Measurements from ENCODE around the gene ME2. TPM values are rescaled to one million over a fixed set of nuclear protein-coding genes. Genes with fewer than 3 reads are reported as not detected.

Gene ME2
- total and polyA plus RNA-seq, 7 donors, result 40.2 to 75.1 (median 60.1) TPM

DNA sequence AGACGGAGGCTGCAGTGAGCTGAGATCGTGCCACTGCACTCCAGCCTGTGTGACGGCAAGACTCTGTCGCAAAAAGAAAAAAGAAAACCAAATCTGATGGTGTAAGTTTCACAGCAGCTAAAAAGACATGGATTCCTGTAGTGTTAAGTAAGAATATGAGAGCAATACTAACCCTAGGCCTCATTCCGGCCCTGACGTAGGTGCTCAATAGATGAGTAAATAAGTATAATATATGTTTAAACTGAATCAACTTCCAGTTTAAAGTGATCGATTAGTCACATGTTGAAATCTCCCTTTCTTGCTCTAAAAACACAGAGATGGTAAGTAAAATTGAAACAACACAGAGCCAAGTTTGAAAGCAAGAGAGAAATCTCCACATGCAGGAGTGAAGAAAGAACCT is 8.0 kb downstream of the ME2 start:
- no peaks in the 10 kb centered on the region for H3K27me3 ChIP-seq
- H3K4me3 ChIP-seq, result no peak overlapping the region
- TF ChIP-seq POLR2A (IDR thresholded peaks at IDR 0.05) (no peak), EP300 (IDR thresholded peaks at IDR 0.05) (no peak), POLR2AphosphoS5 (IDR thresholded peaks at IDR 0.05) (no peak)
- TF ChIP-seq, protein P1, sequence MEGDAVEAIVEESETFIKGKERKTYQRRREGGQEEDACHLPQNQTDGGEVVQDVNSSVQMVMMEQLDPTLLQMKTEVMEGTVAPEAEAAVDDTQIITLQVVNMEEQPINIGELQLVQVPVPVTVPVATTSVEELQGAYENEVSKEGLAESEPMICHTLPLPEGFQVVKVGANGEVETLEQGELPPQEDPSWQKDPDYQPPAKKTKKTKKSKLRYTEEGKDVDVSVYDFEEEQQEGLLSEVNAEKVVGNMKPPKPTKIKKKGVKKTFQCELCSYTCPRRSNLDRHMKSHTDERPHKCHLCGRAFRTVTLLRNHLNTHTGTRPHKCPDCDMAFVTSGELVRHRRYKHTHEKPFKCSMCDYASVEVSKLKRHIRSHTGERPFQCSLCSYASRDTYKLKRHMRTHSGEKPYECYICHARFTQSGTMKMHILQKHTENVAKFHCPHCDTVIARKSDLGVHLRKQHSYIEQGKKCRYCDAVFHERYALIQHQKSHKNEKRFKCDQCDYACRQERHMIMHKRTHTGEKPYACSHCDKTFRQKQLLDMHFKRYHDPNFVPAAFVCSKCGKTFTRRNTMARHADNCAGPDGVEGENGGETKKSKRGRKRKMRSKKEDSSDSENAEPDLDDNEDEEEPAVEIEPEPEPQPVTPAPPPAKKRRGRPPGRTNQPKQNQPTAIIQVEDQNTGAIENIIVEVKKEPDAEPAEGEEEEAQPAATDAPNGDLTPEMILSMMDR (IDR thresholded peaks at IDR 0.05), result no peak
- WGBS, 2 donors, result 95 to 96% methylated on average over 7 of the region's 7 CpGs
- no peak overlapping the region for H3K27ac ChIP-seq
- intact Hi-C loops (cut with DNase I), result no loop called here
- H3K9me3 ChIP-seq, result no peaks in the 10 kb centered on the region
- H3K36me3 ChIP-seq, result peaks cover 0 to 6% (median 0%) of the 10 kb centered on the region in 4 donors
- no peak for DNase-seq
- H3K4me1 ChIP-seq, result no peaks in the 10 kb centered on the region

DNA sequence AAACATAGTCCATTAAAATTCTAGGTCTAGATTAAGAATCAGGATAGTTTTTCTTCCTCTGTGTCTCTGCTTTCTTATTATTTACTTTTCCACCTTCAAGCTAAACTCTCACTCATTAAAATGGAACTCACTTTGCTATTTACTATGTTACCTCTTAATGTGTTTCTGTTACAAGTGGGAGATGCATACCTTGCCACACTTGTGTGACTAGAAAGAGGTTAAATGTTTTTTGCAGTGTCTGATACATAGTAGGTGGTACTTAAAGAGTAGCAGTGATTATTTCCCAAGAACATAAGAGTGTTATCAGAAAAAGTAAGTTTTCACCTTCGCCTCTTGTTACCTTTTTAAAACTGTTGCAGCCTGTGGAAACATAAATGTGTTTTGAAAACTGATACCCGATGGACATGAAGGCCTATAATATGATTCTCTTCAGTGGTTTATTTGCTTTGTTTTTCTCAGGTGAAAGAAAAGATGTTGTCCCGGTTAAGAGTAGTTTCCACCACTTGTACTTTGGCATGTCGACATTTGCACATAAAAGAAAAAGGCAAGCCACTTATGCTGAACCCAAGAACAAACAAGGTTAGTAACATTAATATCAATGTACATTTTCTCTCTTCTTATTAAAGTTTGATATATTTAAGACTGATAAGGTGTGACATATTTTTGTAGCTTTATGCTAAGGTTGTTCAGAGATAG is 16.6 kb downstream of the ME2 start:
- Histone ChIP-seq H3K4me1 (peaks cover 0 to 12% (median 2%) of the 10 kb centered on the region in 4 donors), H3K4me3 (no peak overlapping the region), H3K9me3 (no peaks in the 10 kb centered on the region), H3K36me3 (peaks cover 0 to 28% (median 11%) of the 10 kb centered on the region in 4 donors), H3K27ac (no peak overlapping the region), H3K27me3 (no peaks in the 10 kb centered on the region)
- WGBS, 2 donors, result 92 to 93% methylated on average over 4 of the region's 4 CpGs
- intact Hi-C loops (cut with DNase I), result no loop called here
- TF ChIP-seq POLR2AphosphoS5 (IDR thresholded peaks at IDR 0.05), result no peak
- no peak for TF ChIP-seq POLR2A (IDR thresholded peaks at IDR 0.05)
- TF ChIP-seq EP300 (IDR thresholded peaks at IDR 0.05), result no peak
- TF ChIP-seq, protein P1 (IDR thresholded peaks at IDR 0.05), result no peak
- DNase-seq, result no peak

DNA sequence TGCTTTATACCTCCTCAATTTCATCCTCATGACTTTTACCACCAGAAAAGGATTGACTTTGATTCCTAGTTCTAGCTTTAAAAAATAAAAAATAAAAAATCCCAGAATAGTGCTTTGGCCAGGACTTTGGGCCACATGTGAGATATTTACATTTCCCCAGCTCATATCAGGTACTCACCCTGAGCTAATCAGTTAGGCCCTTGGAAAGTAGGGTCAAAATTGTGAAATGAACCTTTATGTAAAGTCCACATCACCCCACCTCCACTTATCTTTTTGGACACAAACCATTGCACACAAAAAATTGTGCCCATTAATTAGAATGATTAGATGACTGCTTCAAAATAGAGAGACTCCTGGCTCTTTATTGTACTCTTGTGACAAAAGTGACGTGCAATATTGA is 17.2 kb downstream of the ME2 start:
- no peaks in the 10 kb centered on the region for H3K9me3 ChIP-seq
- H3K4me3 ChIP-seq, result no peak overlapping the region
- peaks cover 0 to 12% (median 2%) of the 10 kb centered on the region in 4 donors for H3K4me1 ChIP-seq
- WGBS, 2 donors, result 96 to 98% methylated on average over 1 of the region's 1 CpG
- H3K36me3 ChIP-seq, result peaks cover 0 to 28% (median 11%) of the 10 kb centered on the region in 4 donors
- TF ChIP-seq EP300 (IDR thresholded peaks at IDR 0.05), result no peak
- no peak for TF ChIP-seq POLR2AphosphoS5 (IDR thresholded peaks at IDR 0.05)
- TF ChIP-seq POLR2A (IDR thresholded peaks at IDR 0.05), result no peak
- H3K27me3 ChIP-seq, result no peaks in the 10 kb centered on the region
- no peak overlapping the region for H3K27ac ChIP-seq
- intact Hi-C loops (cut with DNase I), result no loop called here
- DNase-seq, result no peak

DNA sequence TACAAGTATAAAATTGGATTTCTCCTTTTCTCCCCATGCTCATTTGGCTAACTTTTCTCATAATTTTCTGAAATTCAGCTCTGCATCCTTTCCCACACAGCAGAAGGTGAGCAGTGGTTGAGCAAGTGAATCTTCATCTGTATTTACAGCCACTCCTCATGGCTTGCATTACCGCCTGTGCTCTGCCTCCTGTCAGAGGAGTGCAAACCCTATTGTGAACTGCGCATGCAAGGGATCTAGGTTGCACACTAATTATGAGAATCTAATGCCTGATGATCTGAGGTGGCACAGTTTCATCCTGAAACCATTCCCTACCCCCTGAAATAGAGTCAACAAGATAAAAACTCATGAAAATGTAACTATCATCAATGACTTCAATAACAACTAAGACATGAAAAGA is 20.0 kb downstream of the ME2 start:
- Histone ChIP-seq H3K27ac (no peak overlapping the region), H3K36me3 (peaks cover 0 to 28% (median 11%) of the 10 kb centered on the region in 4 donors), H3K4me1 (peaks cover 0 to 2% (median 0%) of the 10 kb centered on the region in 4 donors), H3K27me3 (no peaks in the 10 kb centered on the region), H3K9me3 (no peaks in the 10 kb centered on the region), H3K4me3 (no peak overlapping the region)
- no peak for DNase-seq
- WGBS, 2 donors, result 96 to 97% methylated on average over 2 of the region's 2 CpGs
- intact Hi-C loops (cut with DNase I), result no loop called here
- TF ChIP-seq, protein P1 (IDR thresholded peaks at IDR 0.05), result no peak
- no peak for TF ChIP-seq POLR2AphosphoS5 (IDR thresholded peaks at IDR 0.05)
- no peak for TF ChIP-seq EP300 (IDR thresholded peaks at IDR 0.05)
- no peak for TF ChIP-seq POLR2A (IDR thresholded peaks at IDR 0.05)

DNA sequence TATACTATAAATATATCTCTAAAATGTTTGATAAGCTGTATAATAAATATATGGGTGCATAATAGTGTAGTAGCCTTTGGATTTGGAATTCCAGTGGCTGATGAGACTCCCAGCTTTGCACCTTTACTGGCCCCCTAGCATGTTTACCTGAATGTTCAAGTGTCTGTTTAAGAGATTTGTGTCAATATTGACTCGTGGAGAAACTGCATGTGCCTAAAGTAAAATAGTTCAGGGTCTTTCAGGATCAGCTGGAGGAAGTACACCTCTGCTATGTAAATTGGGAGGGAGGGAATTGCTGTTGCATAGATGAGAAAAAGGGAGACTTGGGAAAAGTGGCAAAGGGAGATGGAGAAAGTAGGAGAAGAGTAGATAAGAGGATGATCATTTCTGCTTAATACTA is 23.9 kb downstream of the ME2 start:
- no peak overlapping the region for H3K4me3 ChIP-seq
- intact Hi-C loops (cut with DNase I), result no loop called here
- H3K27me3 ChIP-seq, result no peaks in the 10 kb centered on the region
- peaks cover 0 to 22% (median 5%) of the 10 kb centered on the region in 4 donors for H3K36me3 ChIP-seq
- no peaks in the 10 kb centered on the region for H3K4me1 ChIP-seq
- no peak for DNase-seq
- TF ChIP-seq EP300 (IDR thresholded peaks at IDR 0.05) (no peak), POLR2A (IDR thresholded peaks at IDR 0.05) (no peak), POLR2AphosphoS5 (IDR thresholded peaks at IDR 0.05) (no peak)
- TF ChIP-seq, protein P1 (IDR thresholded peaks at IDR 0.05), result no peak
- no peaks in the 10 kb centered on the region for H3K9me3 ChIP-seq
- WGBS, 2 donors, result 11 to 59% methylated on average over 1 of the region's 1 CpG
- no peak overlapping the region for H3K27ac ChIP-seq
